IgD-negative memory B cell (primary cell): ENCODE results near the gene RARS2. TPM values are rescaled to one million over a fixed set of nuclear protein-coding genes. Genes with fewer than 3 reads are reported as not detected.
"Not testable (repeated sequence)": the region's sequence is repeated elsewhere in the genome, so short reads cannot be mapped to it uniquely, and the experiment has no call there.

Experiments
- H3K27ac Mint-ChIP-seq, 3 donors: one replicate each; pipeline ENCODE4 v1.8.0; 2020 to 2022; ENCODE audit warnings: mild to moderate bottlenecking in 3 of 3, mixed read lengths in 3 of 3, moderate library complexity in 1 of 3
- H3K27me3 Mint-ChIP-seq: one replicate; pipeline ENCODE4 v1.8.0; 2021; ENCODE audit warnings: mixed read lengths
- H3K36me3 Mint-ChIP-seq: one replicate; pipeline ENCODE4 v1.8.0; 2020; ENCODE audit warnings: mild to moderate bottlenecking, mixed read lengths
- H3K4me1 Mint-ChIP-seq, 3 donors: one replicate each; pipeline ENCODE4 v1.8.0; 2020 to 2022; ENCODE audit warnings: mixed read lengths in 3 of 3, mild to moderate bottlenecking in 1 of 3
- H3K4me3 Mint-ChIP-seq, 4 donors: one replicate each; pipeline ENCODE4 v1.8.0; 2020 to 2022; ENCODE audit warnings: mild to moderate bottlenecking in 4 of 4, mixed read lengths in 4 of 4, moderate library complexity in 3 of 4
- H3K9me3 Mint-ChIP-seq, 3 donors: one replicate each; pipeline ENCODE4 v1.8.0; 2020 to 2021; ENCODE audit warnings: mixed read lengths in 3 of 3, mild to moderate bottlenecking in 1 of 3
- polyA plus RNA-seq: library from polyadenylated mRNA; unstranded; fragments of 300-500 nt; fragmentation: Illumina TruSeq; gene quantifications from one replicate; pipeline ENCODE4 v1.2.3, GENCODE V29; 2021

Gene RARS2
- polyA plus RNA-seq, 1 donor from 2014 or later, result 22.0 TPM

- Mint-ChIP-seq H3K27me3 (no peaks in the 10 kb centered on the region), H3K36me3 (no peaks in the 10 kb centered on the region), H3K4me3 (no peak overlapping the region), H3K4me1 (peaks cover 0 to 7% (median under 1%) of the 10 kb centered on the region in 3 donors), H3K9me3 (no peaks in the 10 kb centered on the region), H3K27ac (no peak overlapping the region)
Measured at GRCh38 chr6:87501809-87502572, 87.8 kb downstream of the RARS2 start.

GRCh38 chr6:87498048-87498447, 91.7 kb downstream of the RARS2 start:
- Mint-ChIP-seq H3K4me3 (no peak overlapping the region), H3K27me3 (no peaks in the 10 kb centered on the region), H3K36me3 (peaks cover 2% of the 10 kb centered on the region)

GRCh38 chr6:87494761-87495422, 94.9 kb downstream of the RARS2 start:
- peaks cover 4% of the 10 kb centered on the region for H3K36me3 Mint-ChIP-seq
- peaks cover 6 to 9% (median 7%) of the 10 kb centered on the region in 3 donors for H3K4me1 Mint-ChIP-seq
- no peaks in the 10 kb centered on the region for H3K9me3 Mint-ChIP-seq
- H3K27ac Mint-ChIP-seq, result peak overlapping the region in 1 of 3 donors; percentile 26
- no peak overlapping the region for H3K4me3 Mint-ChIP-seq
- no peaks in the 10 kb centered on the region for H3K27me3 Mint-ChIP-seq

More at GRCh38 chr6:87498048-87498447, 91.7 kb downstream of the RARS2 start:
- Mint-ChIP-seq H3K4me1 (peaks cover 6 to 9% (median 7%) of the 10 kb centered on the region in 3 donors), H3K27ac (peak overlapping the region in 1 of 3 donors; percentile 13), H3K9me3 (no peaks in the 10 kb centered on the region)

GRCh38 chr6:87489326-87489725, 100.5 kb downstream of the RARS2 start:
- not testable (repeated sequence) for H3K27me3 Mint-ChIP-seq, H3K36me3 Mint-ChIP-seq, H3K4me3 Mint-ChIP-seq, H3K4me1 Mint-ChIP-seq, H3K9me3 Mint-ChIP-seq
- H3K27ac Mint-ChIP-seq, result peak overlapping the region in 1 of 3 donors; percentile 62

- Mint-ChIP-seq H3K4me1 (peaks cover 0 to 1% (median 0%) of the 10 kb centered on the region in 3 donors), H3K27me3 (no peaks in the 10 kb centered on the region), H3K36me3 (peaks cover 7% of the 10 kb centered on the region), H3K4me3 (no peak overlapping the region), H3K9me3 (no peaks in the 10 kb centered on the region), H3K27ac (no peak overlapping the region)
Measured at GRCh38 chr6:87487555-87487954, 102.2 kb downstream of the RARS2 start.

- H3K27me3 Mint-ChIP-seq, result no peaks in the 10 kb centered on the region
- H3K9me3 Mint-ChIP-seq, result no peaks in the 10 kb centered on the region
- peaks cover 7% of the 10 kb centered on the region for H3K36me3 Mint-ChIP-seq
- H3K27ac Mint-ChIP-seq, result no peak overlapping the region
- no peak overlapping the region for H3K4me3 Mint-ChIP-seq
- H3K4me1 Mint-ChIP-seq, result peaks cover 0 to 1% (median 0%) of the 10 kb centered on the region in 3 donors
Measured at GRCh38 chr6:87484491-87484890, 105.3 kb downstream of the RARS2 start.

GRCh38 chr6:87483929-87484328, 105.9 kb downstream of the RARS2 start:
- Mint-ChIP-seq H3K4me3 (peak overlapping the region in 1 of 4 donors; percentile 20), H3K4me1 (peaks cover 0 to 1% (median 0%) of the 10 kb centered on the region in 3 donors), H3K9me3 (no peaks in the 10 kb centered on the region), H3K27me3 (no peaks in the 10 kb centered on the region), H3K36me3 (peaks cover 6% of the 10 kb centered on the region), H3K27ac (no peak overlapping the region)

GRCh38 chr6:87482366-87482765, 107.4 kb downstream of the RARS2 start:
- Mint-ChIP-seq H3K9me3 (no peaks in the 10 kb centered on the region), H3K36me3 (peaks cover 7% of the 10 kb centered on the region), H3K27ac (no peak overlapping the region), H3K4me3 (no peak overlapping the region), H3K4me1 (peaks cover 0 to 1% (median 0%) of the 10 kb centered on the region in 3 donors), H3K27me3 (no peaks in the 10 kb centered on the region)

GRCh38 chr6:87481931-87482330, 107.9 kb downstream of the RARS2 start:
- no peaks in the 10 kb centered on the region for H3K9me3 Mint-ChIP-seq
- no peaks in the 10 kb centered on the region for H3K27me3 Mint-ChIP-seq
- H3K27ac Mint-ChIP-seq, result no peak overlapping the region
- H3K36me3 Mint-ChIP-seq, result peaks cover 7% of the 10 kb centered on the region
- H3K4me1 Mint-ChIP-seq, result peaks cover 0 to 1% (median 0%) of the 10 kb centered on the region in 3 donors
- H3K4me3 Mint-ChIP-seq, result no peak overlapping the region

- no peaks in the 10 kb centered on the region for H3K9me3 Mint-ChIP-seq
- peak overlapping the region; percentile 82 to 100 (median 99) for H3K27ac Mint-ChIP-seq
- H3K4me3 Mint-ChIP-seq, result peak overlapping the region; percentile 91 to 100 (median 98)
- peaks cover under 1% of the 10 kb centered on the region for H3K27me3 Mint-ChIP-seq
- peaks cover 2% of the 10 kb centered on the region for H3K36me3 Mint-ChIP-seq
- H3K4me1 Mint-ChIP-seq, result peaks cover 15 to 19% (median 19%) of the 10 kb centered on the region in 3 donors
Measured at GRCh38 chr6:87473419-87473903, 116.3 kb downstream of the RARS2 start.

- H3K27me3 Mint-ChIP-seq, result peaks cover 4% of the 10 kb centered on the region
- H3K4me1 Mint-ChIP-seq, result peaks cover 15 to 19% (median 19%) of the 10 kb centered on the region in 3 donors
- peak within 1 kb of the TSS; percentile 82 to 100 (median 99) for H3K27ac Mint-ChIP-seq
- H3K36me3 Mint-ChIP-seq, result no peaks in the 10 kb centered on the region
- H3K4me3 Mint-ChIP-seq, result peak within 1 kb of the TSS; percentile 91 to 100 (median 98)
- H3K9me3 Mint-ChIP-seq, result no peaks in the 10 kb centered on the region
Measured at GRCh38 chr6:87472525-87473418, 117.0 kb downstream of the RARS2 start, which contains the start of gene SLC35A1. SLC35A1 (plus strand) TSS chr6:87472974; CDS start chr6:87473004, 30 bp downstream.

GRCh38 chr6:87465051-87465450, 124.7 kb downstream of the RARS2 start:
- Mint-ChIP-seq H3K4me1 (no peaks in the 10 kb centered on the region), H3K36me3 (no peaks in the 10 kb centered on the region), H3K27me3 (peaks cover 8% of the 10 kb centered on the region), H3K4me3 (no peak overlapping the region), H3K27ac (no peak overlapping the region), H3K9me3 (peaks cover 3 to 8% (median 4%) of the 10 kb centered on the region in 3 donors)
